GM19035 (cell line): ENCODE data around the gene C5orf63.
"Not testable (repeated sequence)": the region's sequence is repeated elsewhere in the genome, so short reads cannot be mapped to it uniquely, and the experiment has no call there.

Experiments
- ATAC-seq: cut with Tn5 transposase; IDR thresholded peaks from one replicate; pipeline ENCODE4 v1.9.1; 2021; ENCODE audit not compliant: unreplicated experiment

C5orf63 gene

GRCh38 chr5:127076315-127077129, 3.2 kb upstream of the C5orf63 start:
- no peak for ATAC-seq

GRCh38 chr5:127074466-127074865, 1.2 kb upstream of the C5orf63 start:
- no peak for ATAC-seq

DNA sequence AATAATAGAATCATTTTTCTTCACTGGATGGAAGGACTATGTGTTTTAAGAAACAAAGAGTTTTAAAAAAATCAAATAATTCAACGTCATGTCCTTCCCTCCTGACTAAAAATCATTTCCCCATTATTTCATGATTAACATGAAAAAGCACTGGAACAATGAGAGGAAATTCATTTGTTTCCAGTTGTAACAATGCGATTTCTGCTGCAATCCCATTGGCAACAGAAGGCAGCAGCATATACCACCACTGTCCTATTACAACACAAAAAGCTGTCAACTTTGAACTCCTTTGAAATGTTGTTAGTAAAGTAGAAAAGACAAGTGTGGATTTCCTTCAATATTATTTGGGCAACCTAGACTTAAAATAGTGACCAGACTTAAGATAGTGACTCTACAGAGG, 3.1 kb downstream of the C5orf63 start:
- ATAC-seq: no peak

- no peak for ATAC-seq
Measured at GRCh38 chr5:127068493-127069214, 4.6 kb downstream of the C5orf63 start.

- no peak for ATAC-seq
Measured at GRCh38 chr5:127066721-127067120, 6.6 kb downstream of the C5orf63 start.

DNA sequence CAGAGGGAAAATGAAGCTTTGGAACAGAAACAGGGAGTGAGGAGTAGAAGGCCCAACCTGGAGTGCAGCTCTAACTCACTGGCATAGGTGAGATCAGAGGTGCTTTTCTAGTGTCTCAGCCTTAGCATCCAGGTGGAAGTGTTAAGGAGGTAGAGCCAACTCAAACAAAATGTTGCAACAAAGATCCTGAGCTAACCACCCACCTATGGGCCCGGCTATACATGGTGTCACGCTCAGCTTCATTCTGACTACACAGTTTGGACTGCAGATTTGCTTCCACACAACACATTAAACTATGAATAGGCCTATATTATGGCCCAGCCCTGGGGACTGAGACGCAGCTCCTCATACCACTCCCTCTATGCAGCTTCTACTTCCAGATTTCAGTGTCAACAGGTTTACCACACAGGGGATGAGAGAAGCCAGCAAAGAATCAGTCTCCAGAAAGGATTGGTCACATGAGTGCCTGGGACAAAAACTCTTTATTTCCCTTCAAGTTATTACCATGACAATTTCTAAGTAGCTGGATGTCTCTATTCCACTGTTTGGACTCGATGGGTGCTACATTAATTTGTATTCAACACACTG, 9.0 kb downstream of the C5orf63 start:
- ATAC-seq: no peak

- no peak for ATAC-seq
Measured at GRCh38 chr5:127063257-127063913, 9.9 kb downstream of the C5orf63 start.

GRCh38 chr5:127061956-127062355, 11.3 kb downstream of the C5orf63 start:
- no peak for ATAC-seq

GRCh38 chr5:127061537-127061936, 11.8 kb downstream of the C5orf63 start:
- no peak for ATAC-seq

DNA sequence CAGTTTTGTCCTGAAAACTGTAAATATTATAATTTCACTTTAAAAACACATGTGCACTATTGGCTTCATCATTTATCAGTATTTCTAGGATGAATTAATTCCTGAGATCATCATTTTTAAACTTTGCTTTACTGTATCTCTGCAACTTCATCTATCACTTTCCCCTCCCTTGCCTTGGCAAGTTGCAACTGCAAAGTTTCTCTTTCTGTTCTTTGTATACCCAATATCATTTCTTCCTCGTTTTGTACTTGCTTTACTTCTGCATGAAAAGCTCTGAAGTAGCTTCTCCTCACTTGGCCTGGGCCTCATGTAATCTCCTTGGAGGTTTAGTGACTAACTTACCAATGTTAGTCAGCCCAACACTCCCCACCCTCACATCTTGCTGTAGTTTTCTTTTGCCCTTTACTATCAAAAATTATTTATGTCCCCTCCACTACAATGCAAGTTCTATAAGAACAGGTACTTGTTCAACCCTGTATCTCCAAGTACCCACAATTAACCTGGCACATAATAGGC, 12.8 kb downstream of the C5orf63 start:
- ATAC-seq: no peak

DNA sequence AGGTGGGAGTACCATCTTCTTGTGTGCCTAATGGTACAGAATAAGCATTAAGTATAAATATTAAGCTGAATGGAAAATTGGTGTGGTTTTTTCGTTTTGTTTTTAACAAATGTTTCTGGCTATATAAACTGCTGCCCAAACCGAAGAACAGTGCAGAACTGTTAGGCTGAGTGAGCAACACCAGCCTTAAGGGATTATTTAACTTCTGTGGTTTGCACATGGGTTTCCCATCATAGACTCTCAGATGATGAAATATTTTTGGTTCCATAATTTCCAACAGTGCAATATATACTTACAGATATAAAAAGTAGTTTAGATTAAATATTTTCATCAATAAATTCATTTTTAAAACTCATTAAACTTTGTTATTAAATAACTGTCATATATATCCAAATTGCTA, 16.4 kb downstream of the C5orf63 start:
- no peak for ATAC-seq

- ATAC-seq: no peak
Measured at GRCh38 chr5:127055880-127056653, 17.2 kb downstream of the C5orf63 start.

DNA sequence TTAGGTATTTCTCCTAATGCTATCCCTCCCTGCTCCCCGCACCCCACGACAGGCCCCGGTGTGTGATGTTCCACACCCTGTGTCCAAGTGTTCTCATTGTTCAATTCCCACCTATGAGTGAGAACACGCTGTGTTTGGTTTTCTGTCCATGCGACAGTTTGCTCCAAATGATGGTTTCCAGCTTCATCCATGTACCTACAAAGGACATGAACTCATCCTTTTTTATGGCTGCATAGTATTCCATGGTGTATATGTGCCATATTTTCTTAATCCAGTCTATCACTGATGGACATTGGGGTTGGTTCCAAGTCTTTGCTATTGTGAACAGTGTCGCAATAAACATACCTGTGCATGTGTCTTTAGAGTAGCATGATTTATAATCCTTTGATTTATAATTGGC, 19.8 kb downstream of the C5orf63 start:
- ATAC-seq: not testable (repeated sequence)

- ATAC-seq: no peak
Measured at GRCh38 chr5:127053049-127053448, 20.3 kb downstream of the C5orf63 start.

DNA sequence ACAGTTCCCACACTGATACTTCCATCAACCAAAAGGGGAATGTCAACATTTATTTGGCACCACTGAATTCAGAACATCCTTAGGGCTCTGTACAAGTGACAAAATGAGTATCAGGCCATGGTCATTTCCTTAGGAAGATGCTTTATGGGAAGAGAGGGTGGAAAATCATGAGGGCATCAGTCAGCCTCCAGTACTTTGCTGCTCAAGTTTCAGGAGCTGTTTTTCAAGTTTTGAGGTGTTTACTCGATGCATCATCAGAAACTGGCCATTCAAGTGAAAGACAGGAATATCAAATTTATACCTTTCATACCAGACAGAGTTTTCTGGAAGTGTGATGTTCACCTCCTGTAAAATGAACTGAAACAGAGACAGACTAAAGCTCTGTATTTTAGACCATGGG, 21.7 kb downstream of the C5orf63 start:
- no peak for ATAC-seq

DNA sequence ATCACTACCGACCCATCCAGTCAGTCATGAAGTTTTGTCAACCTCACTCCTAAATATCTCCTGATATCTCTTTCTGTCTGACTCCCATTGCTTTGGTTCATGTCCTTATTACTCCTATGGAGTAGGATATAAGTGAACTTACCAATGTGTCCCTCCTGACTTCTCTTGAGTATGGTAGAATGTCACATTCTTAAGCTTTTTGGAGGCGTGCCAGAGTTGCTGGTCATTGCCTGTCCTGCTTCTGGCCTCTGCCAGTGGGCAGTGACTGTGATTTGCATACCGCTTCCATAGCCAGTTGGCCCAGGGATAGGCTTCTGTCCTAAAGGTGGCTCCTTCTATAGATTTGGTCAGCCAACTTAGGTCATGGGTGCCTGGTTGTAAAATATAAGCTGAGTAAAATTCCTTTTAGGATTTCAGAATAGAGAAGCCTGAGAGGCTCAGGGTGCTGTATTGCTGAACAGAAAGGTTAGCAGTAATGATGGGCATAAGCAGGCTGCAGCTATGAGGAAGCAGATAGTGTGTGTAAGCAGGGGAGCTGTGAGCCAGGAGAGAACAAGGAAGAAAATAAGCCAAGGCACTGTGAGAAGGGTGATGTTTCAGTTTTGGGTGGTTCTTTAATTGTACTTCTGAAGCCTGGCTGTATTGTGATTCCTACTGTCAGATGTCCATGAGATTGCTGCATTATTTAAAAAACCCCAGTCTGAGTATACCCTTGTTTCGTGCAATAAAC, 26.8 kb downstream of the C5orf63 start:
- ATAC-seq: no peak

DNA sequence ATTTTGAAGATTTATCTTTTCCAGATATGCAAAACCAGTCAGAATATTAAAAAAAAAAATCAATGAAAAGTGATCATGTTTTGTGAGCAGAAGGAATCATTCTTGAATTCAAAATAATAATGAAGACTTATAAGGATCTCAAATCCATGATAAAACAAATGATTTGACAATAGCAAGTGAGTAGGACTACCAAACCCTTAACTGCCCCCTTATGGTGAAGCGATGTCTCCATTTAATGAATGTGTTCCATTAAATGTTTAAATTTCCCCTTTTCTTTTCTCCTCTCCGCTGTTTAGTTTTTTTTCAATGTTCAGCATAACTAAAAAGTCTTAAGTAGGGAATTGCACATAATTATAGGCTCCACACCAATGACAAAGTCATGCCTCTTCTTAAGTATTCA, 30.7 kb downstream of the C5orf63 start:
- no peak for ATAC-seq

- ATAC-seq: no peak
Measured at GRCh38 chr5:127041571-127041970, 31.7 kb downstream of the C5orf63 start.

GRCh38 chr5:127040796-127041520, 32.3 kb downstream of the C5orf63 start:
- ATAC-seq: no peak
